Fibroblast of skin of left biceps (primary cell): Measurements from ENCODE around the gene CPED1.
"Not testable (repeated sequence)": the region's sequence is repeated elsewhere in the genome, so short reads cannot be mapped to it uniquely, and the experiment has no call there.

Experiments used
- DNase-seq, 2 experiments: peaks; one replicate each; pipeline ENCODE4 v3.0.0-alpha.2; 2013; ENCODE audit warnings: low read depth in 2 of 2

CPED1 gene

GRCh38 chr7:121237601-121238000 is 249.1 kb downstream of the CPED1 start:
- DNase-seq: no peak

- no peak for DNase-seq
These were observed 255.8 kb downstream of the CPED1 start for GRCh38 chr7:121244120-121244870.

GRCh38 chr7:121251367-121251766 is 262.9 kb downstream of the CPED1 start:
- not testable (repeated sequence) for DNase-seq

GRCh38 chr7:121252523-121253235 is 264.2 kb downstream of the CPED1 start:
- not testable (repeated sequence) for DNase-seq

- no peak for DNase-seq
These were observed 271.3 kb downstream of the CPED1 start for GRCh38 chr7:121259826-121260225.

- no peak for DNase-seq
These were observed 272.8 kb downstream of the CPED1 start for GRCh38 chr7:121261207-121261884.

GRCh38 chr7:121262221-121262620 is 273.7 kb downstream of the CPED1 start:
- no peak for DNase-seq

GRCh38 chr7:121262969-121263368 is 274.5 kb downstream of the CPED1 start:
- DNase-seq: no peak

GRCh38 chr7:121266307-121266894 is 277.9 kb downstream of the CPED1 start:
- DNase-seq: no peak

GRCh38 chr7:121267612-121268011 is 279.1 kb downstream of the CPED1 start:
- DNase-seq: no peak

- no peak for DNase-seq
These were observed 281.3 kb downstream of the CPED1 start for GRCh38 chr7:121269798-121270197.

- DNase-seq: no peak
These were observed 282.6 kb downstream of the CPED1 start for GRCh38 chr7:121271098-121271497.

- DNase-seq: no peak
These were observed 283.4 kb downstream of the CPED1 start for GRCh38 chr7:121271916-121272315.

- no peak for DNase-seq
These were observed 284.2 kb downstream of the CPED1 start for GRCh38 chr7:121272676-121273075.

GRCh38 chr7:121273467-121274167 is 285.1 kb downstream of the CPED1 start:
- no peak for DNase-seq

GRCh38 chr7:121274467-121274866 is 286.0 kb downstream of the CPED1 start:
- no peak for DNase-seq

- no peak for DNase-seq
These were observed 286.7 kb downstream of the CPED1 start for GRCh38 chr7:121275204-121275603.

- DNase-seq: no peak
These were observed 287.8 kb downstream of the CPED1 start for GRCh38 chr7:121276313-121276712.

GRCh38 chr7:121278120-121279021 is 289.9 kb downstream of the CPED1 start:
- no peak for DNase-seq

- no peak for DNase-seq
These were observed 290.6 kb downstream of the CPED1 start for GRCh38 chr7:121279060-121279620.
